Measurements from ENCODE around the gene MRNIP.

DNA sequence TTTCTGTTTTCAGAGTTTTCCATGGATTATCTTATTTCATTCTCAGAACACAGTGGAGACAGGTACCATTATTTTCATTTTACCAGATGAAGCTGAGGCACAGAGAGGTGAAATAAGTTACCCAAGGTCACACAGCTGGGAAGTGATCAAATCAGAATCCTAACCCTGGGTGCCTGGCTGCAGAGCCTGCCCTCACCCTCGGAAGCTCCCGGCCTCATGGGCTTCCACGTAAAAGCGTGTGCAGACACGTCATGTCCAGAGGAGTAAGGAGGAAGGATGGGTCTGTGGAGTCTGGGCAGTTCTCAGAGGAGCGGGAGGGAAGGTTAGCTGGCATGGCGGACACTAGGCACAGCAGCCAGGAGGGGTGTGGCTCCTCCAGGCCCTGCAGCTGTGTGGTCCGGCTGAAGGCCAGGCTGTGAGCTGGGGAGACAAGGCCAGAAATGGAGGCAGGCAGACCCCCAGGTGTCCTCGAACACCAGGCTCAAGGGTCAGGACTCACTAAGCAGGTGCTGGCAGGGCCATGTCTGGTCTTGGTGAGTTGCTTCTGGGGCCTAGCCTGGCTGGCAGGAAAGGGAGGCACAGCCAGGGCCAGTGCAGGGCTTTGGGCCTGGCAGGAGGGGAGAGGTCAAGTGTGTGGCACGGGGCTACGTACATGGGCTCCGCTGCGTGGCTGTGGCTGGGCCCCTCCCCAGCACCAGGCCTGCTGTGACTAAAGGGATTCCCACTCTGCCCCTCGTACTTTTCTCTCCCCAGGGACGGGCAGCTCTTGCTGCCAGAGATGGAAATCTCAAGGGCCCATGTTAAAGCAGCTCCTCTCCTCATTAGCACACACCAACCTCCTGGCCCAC is 43.5 kb upstream of the MRNIP start:
- TF ChIP-seq, protein P1, sequence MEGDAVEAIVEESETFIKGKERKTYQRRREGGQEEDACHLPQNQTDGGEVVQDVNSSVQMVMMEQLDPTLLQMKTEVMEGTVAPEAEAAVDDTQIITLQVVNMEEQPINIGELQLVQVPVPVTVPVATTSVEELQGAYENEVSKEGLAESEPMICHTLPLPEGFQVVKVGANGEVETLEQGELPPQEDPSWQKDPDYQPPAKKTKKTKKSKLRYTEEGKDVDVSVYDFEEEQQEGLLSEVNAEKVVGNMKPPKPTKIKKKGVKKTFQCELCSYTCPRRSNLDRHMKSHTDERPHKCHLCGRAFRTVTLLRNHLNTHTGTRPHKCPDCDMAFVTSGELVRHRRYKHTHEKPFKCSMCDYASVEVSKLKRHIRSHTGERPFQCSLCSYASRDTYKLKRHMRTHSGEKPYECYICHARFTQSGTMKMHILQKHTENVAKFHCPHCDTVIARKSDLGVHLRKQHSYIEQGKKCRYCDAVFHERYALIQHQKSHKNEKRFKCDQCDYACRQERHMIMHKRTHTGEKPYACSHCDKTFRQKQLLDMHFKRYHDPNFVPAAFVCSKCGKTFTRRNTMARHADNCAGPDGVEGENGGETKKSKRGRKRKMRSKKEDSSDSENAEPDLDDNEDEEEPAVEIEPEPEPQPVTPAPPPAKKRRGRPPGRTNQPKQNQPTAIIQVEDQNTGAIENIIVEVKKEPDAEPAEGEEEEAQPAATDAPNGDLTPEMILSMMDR (IDR thresholded peaks at IDR 0.05 in 8 of 11, conservative IDR thresholded peaks at IDR 0.05 in 3 of 11), result no peak
- peak in 2 of 3 donors; percentile 29 to 40 for TF ChIP-seq POLR2AphosphoS5 (IDR thresholded peaks at IDR 0.05)
- no peak for TF ChIP-seq POLR2A (IDR thresholded peaks at IDR 0.05)
